Mammary epithelial cell (primary cell): Measurements from ENCODE around the gene GSTT2.

Source experiments
- CTCF ChIP-seq, 2 donors: IDR thresholded peaks in 1 of 2; conservative IDR thresholded peaks in 1 of 2; 2 replicates each; pipeline ENCODE4 v1.5.1; 2011 to 2012; ENCODE audit warnings: inconsistent platforms in 2 of 2, low read length in 2 of 2, mild to moderate bottlenecking in 2 of 2, control low read depth in 1 of 2, low read depth in 1 of 2; ENCODE audit not compliant: insufficient read depth in 1 of 2; ENCODE audit errors: extremely low read depth in 1 of 2
- EZH2 ChIP-seq: IDR thresholded peaks from 2 replicates; pipeline ENCODE4 v1.6.1; 2012; ENCODE audit warnings: low read length, inconsistent platforms, borderline replicate concordance

GRCh38 chr22:24026056-24026455 lies 46.1 kb downstream of the GSTT2 start:
- TF ChIP-seq CTCF (conservative IDR thresholded peaks at IDR 0.05 in 1 of 2, IDR thresholded peaks at IDR 0.05 in 1 of 2; ENCODE audit: extremely low read depth in 1 of 2, insufficient read depth in 1 of 2, low read depth in 1 of 2, low read length in 2 of 2), result no peak
- no peak for TF ChIP-seq EZH2
